Activated T-cell treated with anti-CD3 and anti-CD28 coated beads, Interleukin-2, amount 50 U/mL, for 4 hours (primary cell): ENCODE data around the gene KIAA1191. TPM values are rescaled to one million over a fixed set of nuclear protein-coding genes. Genes with fewer than 3 reads are reported as not detected.
"Not testable (repeated sequence)": the region's sequence is repeated elsewhere in the genome, so short reads cannot be mapped to it uniquely, and the experiment has no call there.

Experiments used
- ATAC-seq, 2 donors: fragments of 200-7000 bp; cut with Tn5 transposase; one replicate each; pipeline ENCODE4 v1.10.0; 2021
- DNase-seq: peaks from one replicate; pipeline ENCODE4 v3.0.0-alpha.2; 2020
- H3K27me3 Mint-ChIP-seq: one replicate; pipeline ENCODE4 v1.8.0; 2021; ENCODE audit warnings: low read depth, mixed read lengths
- H3K36me3 Mint-ChIP-seq: one replicate; pipeline ENCODE4 v1.8.0; 2022; ENCODE audit warnings: mixed read lengths; ENCODE audit not compliant: insufficient read depth
- H3K4me1 Mint-ChIP-seq: one replicate; pipeline ENCODE4 v1.8.0; 2021; ENCODE audit warnings: low read depth, mixed read lengths
- H3K4me3 Mint-ChIP-seq: one replicate; pipeline ENCODE4 v1.8.0; 2021; ENCODE audit warnings: mild to moderate bottlenecking, moderate library complexity, mixed read lengths
- H3K9me3 Mint-ChIP-seq: one replicate; pipeline ENCODE4 v1.8.0; 2021; ENCODE audit warnings: mixed read lengths
- total RNA-seq, 3 donors: library from RNA; stranded (reverse); gene quantifications; one replicate each; pipeline ENCODE4 v1.2.1, GENCODE V29; 2021

Gene KIAA1191
- total RNA-seq, 3 donors from 2014 or later, result 33.0 to 36.2 (median 34.1) TPM

DNA sequence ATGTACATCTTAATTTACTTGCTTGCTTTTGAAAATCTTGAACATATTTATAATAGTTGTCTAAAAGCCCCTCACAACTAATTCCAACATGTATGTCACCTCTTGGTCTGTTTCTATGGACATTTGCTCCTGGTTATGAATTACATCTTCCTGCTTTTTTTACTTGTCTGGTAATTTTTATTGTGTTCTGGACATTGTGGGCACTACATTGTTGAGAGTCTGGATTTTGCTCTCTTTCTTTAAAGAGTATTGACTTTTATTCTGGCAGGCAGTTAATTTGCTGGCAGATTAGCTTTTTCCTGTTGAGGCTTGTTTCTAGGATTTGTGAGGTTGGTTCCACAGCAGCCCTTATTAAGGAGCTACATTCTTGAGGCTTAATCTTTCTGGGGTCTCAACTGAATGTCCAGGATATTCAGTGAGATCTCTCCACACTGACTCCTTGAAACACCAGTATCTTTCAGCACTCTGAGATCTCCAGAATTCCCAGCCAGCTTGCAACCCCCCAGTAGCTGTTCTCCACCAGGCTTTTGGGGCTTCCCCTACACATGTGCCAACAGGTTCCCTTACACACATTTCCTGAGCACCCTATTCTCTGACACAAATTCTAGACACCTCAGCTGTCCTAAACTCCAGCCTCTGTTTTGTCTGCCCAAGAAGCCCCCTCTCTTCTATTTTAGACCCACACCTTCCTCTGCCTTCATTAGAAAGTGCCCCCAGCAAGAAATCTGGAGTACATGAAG lies 27.4 kb downstream of the KIAA1191 start:
- no peaks in the 10 kb centered on the region for H3K4me1 Mint-ChIP-seq
- no peaks in the 10 kb centered on the region for H3K27me3 Mint-ChIP-seq
- H3K36me3 Mint-ChIP-seq, result peaks cover 36% of the 10 kb centered on the region
- ATAC-seq, result no peak
- H3K9me3 Mint-ChIP-seq, result peaks cover 7% of the 10 kb centered on the region
- DNase-seq, result no peak
- no peak overlapping the region for H3K4me3 Mint-ChIP-seq

GRCh38 chr5:176320577-176320976 lies 41.0 kb downstream of the KIAA1191 start:
- H3K4me1 Mint-ChIP-seq, result no peaks in the 10 kb centered on the region
- H3K27me3 Mint-ChIP-seq, result no peaks in the 10 kb centered on the region
- no peaks in the 10 kb centered on the region for H3K9me3 Mint-ChIP-seq
- H3K4me3 Mint-ChIP-seq, result no peak overlapping the region
- ATAC-seq (no peak), DNase-seq (no peak)
- peaks cover 18% of the 10 kb centered on the region for H3K36me3 Mint-ChIP-seq

GRCh38 chr5:176319827-176320554 lies 41.6 kb downstream of the KIAA1191 start:
- no peaks in the 10 kb centered on the region for H3K27me3 Mint-ChIP-seq
- DNase-seq, result no peak
- H3K4me1 Mint-ChIP-seq, result no peaks in the 10 kb centered on the region
- H3K9me3 Mint-ChIP-seq, result no peaks in the 10 kb centered on the region
- H3K4me3 Mint-ChIP-seq, result no peak overlapping the region
- peaks cover 23% of the 10 kb centered on the region for H3K36me3 Mint-ChIP-seq
- no peak for ATAC-seq

DNA sequence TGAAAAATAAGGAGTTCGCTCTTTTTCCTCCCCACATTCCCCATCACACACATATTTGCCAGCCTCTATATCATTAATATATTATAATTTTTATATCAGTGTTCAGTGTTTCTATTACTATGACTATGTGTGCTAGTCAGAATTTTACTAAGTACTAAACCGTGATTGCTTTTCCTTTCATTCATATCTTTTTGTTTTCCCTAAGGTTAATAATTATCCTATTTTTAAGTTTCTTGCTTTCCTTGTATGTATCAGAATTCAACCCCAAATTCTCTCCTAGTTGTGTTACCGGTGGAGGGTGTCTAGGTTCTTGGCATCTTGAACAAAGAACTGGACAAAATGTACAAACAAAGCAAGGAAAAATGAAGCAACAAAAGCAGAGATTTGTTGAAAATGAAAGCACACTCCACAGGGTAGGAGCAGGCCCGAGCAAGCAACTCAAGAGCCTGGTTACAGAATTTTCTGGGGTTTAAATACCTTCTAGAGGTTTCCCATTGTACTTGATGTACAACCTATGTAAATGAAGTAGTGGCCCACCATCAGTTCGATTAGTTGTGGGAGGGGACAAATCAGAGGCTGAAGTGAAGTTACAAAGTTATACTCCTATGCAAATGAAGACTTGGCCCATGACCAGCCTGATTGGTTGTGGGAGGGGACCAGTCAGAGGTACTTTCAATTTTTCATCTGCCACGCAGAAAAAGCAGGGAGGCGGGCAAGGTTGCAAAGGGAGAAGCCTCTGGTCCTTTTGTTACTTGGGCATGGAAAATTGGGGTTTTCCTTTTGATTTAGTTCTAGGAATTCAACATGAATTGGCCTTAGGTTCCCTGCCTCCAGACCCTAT lies 43.8 kb downstream of the KIAA1191 start:
- Mint-ChIP-seq H3K4me1 (no peaks in the 10 kb centered on the region), H3K27me3 (no peaks in the 10 kb centered on the region), H3K9me3 (no peaks in the 10 kb centered on the region), H3K36me3 (peaks cover 29% of the 10 kb centered on the region), H3K4me3 (no peak overlapping the region)
- no peak for DNase-seq
- ATAC-seq, result no peak

DNA sequence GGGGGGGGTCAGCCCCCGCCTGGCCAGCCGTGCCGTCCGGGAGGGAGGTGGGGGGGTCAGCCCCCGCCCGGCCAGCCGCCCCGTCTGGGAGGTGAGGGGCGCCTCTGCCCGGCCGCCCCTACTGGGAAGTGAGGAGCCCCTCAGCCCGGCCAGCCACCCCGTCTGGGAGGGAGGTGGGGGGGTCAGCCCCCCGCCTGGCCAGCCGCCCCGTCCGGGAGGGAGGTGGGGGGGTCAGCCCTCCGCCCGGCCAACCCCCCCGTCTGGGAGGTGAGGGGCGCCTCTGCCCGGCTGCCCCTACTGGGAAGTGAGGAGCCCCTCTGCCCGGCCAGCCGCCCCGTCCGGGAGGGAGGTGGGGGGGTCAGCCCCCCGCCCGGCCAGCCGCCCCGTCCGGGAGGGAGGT lies 56.2 kb downstream of the KIAA1191 start:
- not testable (repeated sequence) for DNase-seq, H3K27me3 Mint-ChIP-seq, ATAC-seq, H3K4me1 Mint-ChIP-seq, H3K4me3 Mint-ChIP-seq, H3K9me3 Mint-ChIP-seq
- peaks cover 28% of the 10 kb centered on the region for H3K36me3 Mint-ChIP-seq

Other genes with a start within 250 kb of the KIAA1191 start
- gene SIMC1, start 123.3 kb downstream of the KIAA1191 start, total RNA-seq, result 10 to 100 TPM; 16.3 to 18.3 (median 16.6) TPM
- 1 to 10 TPM; 7.0 to 8.6 (median 7.9) TPM for gene ARL10, start 3.7 kb upstream of the KIAA1191 start, total RNA-seq
- 100 to 1,000 TPM; 247 to 262 (median 255) TPM for gene NOP16, start 26.8 kb upstream of the KIAA1191 start, total RNA-seq
- 100 to 1,000 TPM in 1 of 3 donors, 10 to 100 TPM in 2; 87.5 to 101 (median 95.8) TPM for gene HIGD2A, start 27.0 kb upstream of the KIAA1191 start, total RNA-seq
- gene CLTB, start 54.8 kb upstream of the KIAA1191 start, total RNA-seq, result 100 to 1,000 TPM; 121 to 133 (median 123) TPM
- 10 to 100 TPM; 43.0 to 50.1 (median 43.2) TPM for gene FAF2, start 86.6 kb upstream of the KIAA1191 start, total RNA-seq
- gene RNF44, start 175.6 kb upstream of the KIAA1191 start, total RNA-seq, result 10 to 100 TPM; 55.0 to 58.5 (median 58.4) TPM
- gene CDHR2, start 187.6 kb upstream of the KIAA1191 start, total RNA-seq, result under 1 TPM; 0.29 to 0.43 (median 0.33) TPM
- gene GPRIN1, start 248.4 kb upstream of the KIAA1191 start, total RNA-seq, result 1 to 10 TPM; 3.6 to 5.3 (median 4.5) TPM